Neutrophil (primary cell): ENCODE measurements around the gene LRCH2.

ENCODE experiments used
- H3K27ac ChIP-seq: fragments of 200-600 bp; sonication (generic); 2 replicates; pipeline ENCODE4 v1.5.1; 2016; ENCODE audit warnings: mild to moderate bottlenecking, moderate library complexity
- H3K27me3 ChIP-seq: fragments of 200-600 bp; sonication (generic); 2 replicates; pipeline ENCODE4 v1.6.0; 2016; ENCODE audit warnings: mild to moderate bottlenecking
- H3K36me3 ChIP-seq: fragments of 200-600 bp; sonication (generic); 2 replicates; pipeline ENCODE4 v1.5.1; 2017
- H3K4me1 ChIP-seq, 2 experiments: fragments of 200-600 bp in 1 of 2; sonication (generic) in 1 of 2; 1 replicate in 1 of 2; 2 replicates in 1 of 2; pipeline versions ENCODE4 v1.5.1 to v1.6.1; 2013 to 2016; ENCODE audit warnings: low read depth in 1 of 2, low read length in 1 of 2, mild to moderate bottlenecking in 1 of 2, moderate library complexity in 1 of 2; ENCODE audit not compliant: control insufficient read depth in 1 of 2, insufficient read depth in 1 of 2
- H3K4me3 ChIP-seq, 2 experiments: fragments of 200-600 bp in 1 of 2; sonication (generic) in 1 of 2; 1 replicate in 1 of 2; 2 replicates in 1 of 2; pipeline ENCODE4 v1.5.1; 2013 to 2016; ENCODE audit warnings: low read depth in 1 of 2, low read length in 1 of 2, mild to moderate bottlenecking in 1 of 2, moderate library complexity in 1 of 2
- H3K9me3 ChIP-seq: fragments of 200-600 bp; sonication (generic); 2 replicates; pipeline ENCODE4 v1.5.1; 2016
- CTCF ChIP-seq: fragments of 200-600 bp; sonication (generic); IDR thresholded peaks from 2 replicates; pipeline ENCODE4 v1.5.1; 2016; ENCODE audit warnings: antibody characterized with exemption

LRCH2 gene

DNA sequence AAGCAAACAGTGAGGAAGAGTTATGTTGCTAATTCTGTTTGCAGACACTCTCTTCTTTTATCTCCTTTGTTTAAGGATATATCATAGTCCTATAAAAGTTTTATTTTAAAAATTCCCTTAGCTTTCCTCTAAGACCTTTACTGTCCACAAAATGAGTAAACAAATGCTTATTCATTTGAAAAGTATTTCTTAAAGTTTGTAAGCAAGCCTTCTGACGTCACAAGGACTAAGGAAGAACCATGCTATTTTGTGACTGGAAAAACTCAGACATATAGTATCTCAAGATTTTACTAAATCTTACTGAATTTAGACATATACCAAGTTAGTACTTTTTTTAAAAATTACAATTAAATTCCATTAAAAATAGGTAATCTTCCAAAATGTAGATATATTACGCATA is 49.9 kb downstream of the LRCH2 start:
- no peaks in the 10 kb centered on the region for H3K36me3 ChIP-seq
- no peaks in the 10 kb centered on the region for H3K4me1 ChIP-seq
- no peak overlapping the region for H3K4me3 ChIP-seq
- no peaks in the 10 kb centered on the region for H3K27me3 ChIP-seq
- no peak overlapping the region for H3K27ac ChIP-seq
- no peaks in the 10 kb centered on the region for H3K9me3 ChIP-seq
- no peak for TF ChIP-seq CTCF

DNA sequence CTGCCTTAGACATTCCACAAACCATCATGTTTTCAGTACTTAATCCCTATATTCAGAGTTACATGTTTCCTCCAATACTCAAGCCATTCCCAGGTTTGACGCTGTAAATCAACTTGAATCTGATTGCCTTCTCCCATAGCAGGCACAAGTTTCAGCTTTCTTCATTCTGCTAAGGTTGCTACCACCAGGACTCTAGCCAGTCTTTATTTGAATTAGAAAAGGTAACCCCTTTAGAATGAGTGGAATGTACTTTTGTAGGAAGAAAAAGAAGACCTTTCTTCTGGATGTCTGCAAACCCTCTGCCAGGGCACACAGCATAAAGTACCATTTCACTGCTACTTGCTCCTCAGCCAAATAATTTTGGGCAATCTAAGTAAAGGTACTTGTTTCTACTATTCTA is 55.4 kb downstream of the LRCH2 start:
- no peak for TF ChIP-seq CTCF
- Histone ChIP-seq H3K27me3 (no peaks in the 10 kb centered on the region), H3K9me3 (no peaks in the 10 kb centered on the region), H3K27ac (no peak overlapping the region), H3K4me1 (no peaks in the 10 kb centered on the region), H3K36me3 (no peaks in the 10 kb centered on the region), H3K4me3 (no peak overlapping the region)

DNA sequence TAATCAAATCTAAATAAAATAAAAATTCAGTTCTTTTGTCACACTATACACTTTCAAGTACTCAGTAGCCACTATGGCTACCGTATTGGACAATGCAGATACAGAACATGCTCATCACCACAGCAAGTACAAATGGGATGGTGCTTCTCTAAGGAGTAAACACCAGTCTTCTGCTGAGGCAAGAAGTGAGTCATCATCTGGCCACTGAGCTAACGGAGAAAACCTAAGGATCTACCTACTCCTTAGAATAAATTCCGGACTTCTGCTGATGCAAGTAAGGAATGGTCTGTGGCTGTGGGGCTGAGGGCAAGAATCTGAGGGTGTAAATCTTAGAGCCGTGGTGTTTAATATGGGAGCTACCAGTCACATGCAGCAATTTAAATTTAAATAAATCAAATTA is 56.0 kb downstream of the LRCH2 start:
- Histone ChIP-seq H3K27ac (no peak overlapping the region), H3K36me3 (no peaks in the 10 kb centered on the region), H3K27me3 (no peaks in the 10 kb centered on the region), H3K9me3 (no peaks in the 10 kb centered on the region), H3K4me1 (no peaks in the 10 kb centered on the region), H3K4me3 (no peak overlapping the region)
- no peak for TF ChIP-seq CTCF

GRCh38 chrX:115174548-115174947 is 59.3 kb downstream of the LRCH2 start:
- no peaks in the 10 kb centered on the region for H3K36me3 ChIP-seq
- no peaks in the 10 kb centered on the region for H3K9me3 ChIP-seq
- no peak for TF ChIP-seq CTCF
- no peak overlapping the region for H3K4me3 ChIP-seq
- H3K4me1 ChIP-seq, result no peaks in the 10 kb centered on the region
- no peak overlapping the region for H3K27ac ChIP-seq
- H3K27me3 ChIP-seq, result no peaks in the 10 kb centered on the region

- no peaks in the 10 kb centered on the region for H3K36me3 ChIP-seq
- H3K4me1 ChIP-seq, result no peaks in the 10 kb centered on the region
- no peak for TF ChIP-seq CTCF
- H3K9me3 ChIP-seq, result no peaks in the 10 kb centered on the region
- H3K4me3 ChIP-seq, result no peak overlapping the region
- H3K27me3 ChIP-seq, result no peaks in the 10 kb centered on the region
- no peak overlapping the region for H3K27ac ChIP-seq
Measured at GRCh38 chrX:115173181-115173580, 60.7 kb downstream of the LRCH2 start.

GRCh38 chrX:115147220-115147619 is 86.7 kb downstream of the LRCH2 start:
- no peaks in the 10 kb centered on the region for H3K36me3 ChIP-seq
- TF ChIP-seq CTCF, result no peak
- no peak overlapping the region for H3K4me3 ChIP-seq
- no peaks in the 10 kb centered on the region for H3K9me3 ChIP-seq
- no peak overlapping the region for H3K27ac ChIP-seq
- H3K4me1 ChIP-seq, result no peaks in the 10 kb centered on the region
- no peaks in the 10 kb centered on the region for H3K27me3 ChIP-seq
